Liver (tissue), 3 donors: Measurements from ENCODE around the gene RAI1.

Experiments
- ATF3 ChIP-seq: IDR thresholded peaks from 2 replicates; pipeline ENCODE4 v1.6.1; 2016; ENCODE audit warnings: antibody characterized with exemption
- CTCF ChIP-seq: fragments of 150-350 bp; IDR thresholded peaks from 2 replicates; pipeline ENCODE4 v1.5.1; 2017; ENCODE audit warnings: improper control_type of control experiment, low read depth, low read length; ENCODE audit not compliant: missing input control
- GABPA ChIP-seq, 2 donors: IDR thresholded peaks in 1 of 2; conservative IDR thresholded peaks in 1 of 2; 2 replicates each; pipeline ENCODE4 v1.6.1; 2016; ENCODE audit warnings: antibody characterized with exemption in 2 of 2, mild to moderate bottlenecking in 1 of 2, moderate library complexity in 1 of 2
- HNF4G ChIP-seq: IDR thresholded peaks from 2 replicates; pipeline ENCODE4 v1.6.1; 2016; ENCODE audit warnings: antibody characterized with exemption
- MAX ChIP-seq: IDR thresholded peaks from 2 replicates; pipeline ENCODE4 v1.6.1; 2016; ENCODE audit warnings: antibody characterized with exemption
- RAD21 ChIP-seq, 2 donors: IDR thresholded peaks; 2 replicates each; pipeline ENCODE4 v1.6.1; 2016; ENCODE audit warnings: antibody characterized with exemption in 2 of 2, mild to moderate bottlenecking in 2 of 2
- REST ChIP-seq: IDR thresholded peaks from 2 replicates; pipeline ENCODE4 v1.6.1; 2016; ENCODE audit warnings: antibody characterized with exemption, mild to moderate bottlenecking
- RXRA ChIP-seq, 2 donors: IDR thresholded peaks; 2 replicates each; pipeline ENCODE4 v1.6.1; 2017 to 2018; ENCODE audit warnings: antibody characterized with exemption in 2 of 2, mild to moderate bottlenecking in 1 of 2
- SP1 ChIP-seq: IDR thresholded peaks from 2 replicates; pipeline ENCODE4 v1.6.1; 2018; ENCODE audit warnings: antibody characterized with exemption, mild to moderate bottlenecking
- TAF1 ChIP-seq: conservative IDR thresholded peaks from 2 replicates; pipeline ENCODE4 v1.6.1; 2016; ENCODE audit warnings: antibody characterized with exemption, mild to moderate bottlenecking
- YY1 ChIP-seq: IDR thresholded peaks from 2 replicates; pipeline ENCODE4 v1.6.1; 2016; ENCODE audit warnings: antibody characterized with exemption, mild to moderate bottlenecking
- ZBTB33 ChIP-seq: IDR thresholded peaks from 2 replicates; pipeline ENCODE4 v1.6.1; 2016; ENCODE audit warnings: antibody characterized with exemption
- donor health status: healthy.
- donor health status: healthy.

- no peak for TF ChIP-seq RAD21 (IDR thresholded peaks at IDR 0.05)
- TF ChIP-seq ZBTB33, result no peak
- TF ChIP-seq CTCF, result no peak
- no peak for TF ChIP-seq GABPA (IDR thresholded peaks at IDR 0.05 in 1 of 2, conservative IDR thresholded peaks at IDR 0.05 in 1 of 2)
- TF ChIP-seq REST, result no peak
- no peak for TF ChIP-seq ATF3
- no peak for TF ChIP-seq YY1
- no peak for TF ChIP-seq TAF1
- TF ChIP-seq RXRA (IDR thresholded peaks at IDR 0.05), result peak in 1 of 2 donors; percentile 26
- peak; percentile 30 for TF ChIP-seq SP1
- TF ChIP-seq MAX, result no peak
- TF ChIP-seq HNF4G, result no peak
Measured at GRCh38 chr17:17761894-17762743, 80.9 kb downstream of the RAI1 start.
